COLO829 (cell line): ENCODE data around the gene PYROXD2.
A peak's percentile ranks its signal among the peaks of the same experiment; 100 is the strongest.

ENCODE experiments used
- DNase-seq: peaks from one replicate; pipeline ENCODE4 v3.0.0; 2012; ENCODE audit warnings: low spot score

The PYROXD2 gene

GRCh38 chr10:98433881-98434732, 19.1 kb upstream of the PYROXD2 start:
- DNase-seq, result no peak

DNA sequence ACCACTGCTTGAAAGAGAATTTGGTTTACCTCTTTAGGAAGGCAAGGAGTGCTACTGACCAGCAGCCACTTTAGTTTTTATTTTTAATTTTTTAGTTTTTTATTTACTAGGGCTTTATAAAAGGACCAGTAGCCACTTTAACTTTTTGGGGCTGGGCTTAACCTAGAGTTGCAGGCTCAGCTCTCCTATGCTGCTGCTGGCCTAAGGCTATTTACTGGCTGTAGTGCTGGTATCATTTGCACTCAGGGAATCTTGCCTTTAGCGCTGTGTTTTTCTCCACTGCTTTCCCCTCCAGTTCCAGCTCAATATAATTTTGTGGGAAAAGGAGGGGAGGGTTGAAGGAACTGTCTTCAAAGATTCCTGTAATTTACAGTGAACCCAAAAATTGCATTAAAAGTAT, 18.4 kb upstream of the PYROXD2 start:
- DNase-seq, result no peak

DNA sequence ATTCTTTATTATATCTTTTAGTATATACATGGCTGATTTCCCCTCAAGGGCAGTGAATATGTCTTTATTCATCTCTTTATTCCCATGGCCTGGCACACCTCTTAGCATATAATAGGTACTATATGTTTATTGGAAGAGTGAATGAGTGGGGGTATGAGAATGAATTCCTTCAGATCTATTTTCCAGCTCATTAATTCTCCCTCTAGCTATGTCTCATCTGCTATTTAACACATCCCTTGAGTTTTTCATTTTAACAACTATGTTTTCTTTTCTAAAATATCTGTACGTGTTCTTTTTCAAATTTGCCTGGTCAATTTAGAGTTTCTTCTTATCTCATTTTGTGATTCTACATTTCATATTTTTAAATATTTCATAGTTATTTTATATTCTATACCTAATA, 17.3 kb upstream of the PYROXD2 start:
- no peak for DNase-seq

DNA sequence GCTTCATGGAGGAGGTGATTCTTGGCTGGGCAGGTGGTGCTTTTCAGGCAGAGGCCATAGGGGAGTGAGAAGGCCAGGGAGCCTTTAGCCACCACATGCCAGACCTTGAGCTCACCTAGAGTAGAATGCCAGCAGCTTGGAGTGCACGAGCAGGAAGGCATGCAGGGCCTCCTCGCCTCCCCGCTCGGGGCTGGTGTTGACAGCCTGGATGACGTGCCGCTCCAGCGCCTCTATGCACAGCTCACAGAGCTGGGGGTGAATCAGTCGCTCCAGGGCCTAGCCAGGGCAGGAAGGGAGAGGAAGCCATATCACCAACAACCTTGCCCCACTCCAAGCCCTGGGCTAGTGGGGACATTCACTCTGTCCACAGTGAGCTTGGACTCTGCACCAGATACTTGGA, 16.0 kb upstream of the PYROXD2 start:
- DNase-seq, result no peak

DNA sequence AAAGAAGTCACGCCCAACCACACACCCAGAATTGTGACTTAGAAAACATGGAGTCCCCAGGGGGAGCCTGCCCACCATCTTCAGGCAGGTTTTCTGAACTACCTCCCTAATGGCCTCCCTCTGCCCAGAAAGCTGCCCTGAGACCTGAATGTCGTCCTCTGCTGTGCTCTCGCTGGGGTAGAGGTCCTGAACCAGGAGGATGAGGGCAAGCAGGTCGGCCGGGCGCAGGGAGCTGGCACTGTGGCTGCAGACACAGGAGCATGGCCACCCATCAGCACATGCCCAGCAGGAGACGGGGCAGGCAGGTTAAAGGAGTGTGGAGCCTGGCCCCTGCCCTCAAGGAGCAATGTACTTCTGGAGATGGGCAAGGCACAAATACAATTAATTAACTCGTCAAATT, 15.4 kb upstream of the PYROXD2 start:
- no peak for DNase-seq

GRCh38 chr10:98429320-98430072, 14.5 kb upstream of the PYROXD2 start:
- DNase-seq, result no peak

DNA sequence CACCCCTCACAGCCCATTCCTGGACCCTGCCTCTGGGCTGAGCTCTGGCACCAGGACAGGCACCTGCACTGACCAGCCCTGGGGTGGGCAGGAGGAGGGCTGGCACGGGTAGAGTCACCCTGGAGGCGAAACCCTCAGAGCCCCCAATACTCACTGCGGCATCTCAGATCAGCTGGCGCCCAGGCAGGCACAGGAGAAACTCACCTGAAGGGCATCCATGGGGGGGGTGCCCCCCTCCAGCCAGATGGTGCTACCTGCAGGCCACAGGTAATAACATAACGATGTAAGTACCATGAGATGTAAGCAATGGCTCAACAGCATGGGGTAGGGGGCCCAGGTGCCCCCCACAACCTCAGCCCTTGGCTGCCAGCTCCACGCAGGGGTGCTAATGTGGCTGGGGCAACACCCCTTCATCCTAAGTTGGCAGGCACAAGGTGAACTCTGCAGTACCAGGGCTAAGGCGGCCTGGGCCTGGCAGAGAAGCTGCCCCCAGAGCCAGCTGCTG, 12.1 kb upstream of the PYROXD2 start:
- DNase-seq, result no peak

DNA sequence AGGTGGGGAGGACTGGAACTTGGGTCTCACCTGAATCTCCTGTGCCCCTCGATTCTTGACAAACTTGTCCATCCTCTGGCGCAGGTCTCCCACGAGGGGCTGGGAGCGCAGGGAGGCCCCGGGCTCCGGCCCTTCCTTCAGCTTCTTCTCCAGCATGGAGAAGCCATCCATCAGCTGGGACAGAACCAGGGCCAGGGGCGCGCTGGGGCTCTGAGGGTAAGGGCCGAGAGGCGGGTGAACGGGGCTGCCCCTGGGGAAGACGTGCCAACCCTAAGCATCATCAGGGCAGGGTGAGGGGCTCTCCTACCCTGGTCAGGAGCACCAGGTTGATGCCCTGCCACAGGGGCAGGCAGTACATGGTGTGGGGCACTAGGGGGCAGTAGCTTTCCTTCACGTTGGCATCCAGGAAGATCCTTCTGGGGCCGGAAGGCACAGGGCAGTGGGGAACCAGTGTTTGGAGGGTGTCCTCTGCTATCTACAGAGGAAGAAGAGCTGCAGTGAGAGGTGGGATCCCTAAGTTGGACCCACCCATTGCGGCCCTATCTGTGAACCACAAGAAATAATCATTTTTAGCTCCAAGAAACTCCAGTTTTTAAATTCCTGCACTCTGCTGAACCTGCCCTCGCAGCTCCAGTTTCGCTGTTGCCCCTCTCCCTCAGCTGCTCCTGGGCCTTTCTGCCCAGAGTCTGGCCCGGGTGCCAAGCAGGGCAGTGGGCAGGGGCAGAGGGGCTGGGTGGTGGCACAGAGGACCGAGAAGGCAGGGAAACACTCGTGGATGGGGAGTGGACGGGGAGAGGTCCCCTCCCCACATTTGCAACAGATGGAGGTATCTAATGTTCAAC, 10.8 kb upstream of the PYROXD2 start:
- DNase-seq, result peak; percentile 40

DNA sequence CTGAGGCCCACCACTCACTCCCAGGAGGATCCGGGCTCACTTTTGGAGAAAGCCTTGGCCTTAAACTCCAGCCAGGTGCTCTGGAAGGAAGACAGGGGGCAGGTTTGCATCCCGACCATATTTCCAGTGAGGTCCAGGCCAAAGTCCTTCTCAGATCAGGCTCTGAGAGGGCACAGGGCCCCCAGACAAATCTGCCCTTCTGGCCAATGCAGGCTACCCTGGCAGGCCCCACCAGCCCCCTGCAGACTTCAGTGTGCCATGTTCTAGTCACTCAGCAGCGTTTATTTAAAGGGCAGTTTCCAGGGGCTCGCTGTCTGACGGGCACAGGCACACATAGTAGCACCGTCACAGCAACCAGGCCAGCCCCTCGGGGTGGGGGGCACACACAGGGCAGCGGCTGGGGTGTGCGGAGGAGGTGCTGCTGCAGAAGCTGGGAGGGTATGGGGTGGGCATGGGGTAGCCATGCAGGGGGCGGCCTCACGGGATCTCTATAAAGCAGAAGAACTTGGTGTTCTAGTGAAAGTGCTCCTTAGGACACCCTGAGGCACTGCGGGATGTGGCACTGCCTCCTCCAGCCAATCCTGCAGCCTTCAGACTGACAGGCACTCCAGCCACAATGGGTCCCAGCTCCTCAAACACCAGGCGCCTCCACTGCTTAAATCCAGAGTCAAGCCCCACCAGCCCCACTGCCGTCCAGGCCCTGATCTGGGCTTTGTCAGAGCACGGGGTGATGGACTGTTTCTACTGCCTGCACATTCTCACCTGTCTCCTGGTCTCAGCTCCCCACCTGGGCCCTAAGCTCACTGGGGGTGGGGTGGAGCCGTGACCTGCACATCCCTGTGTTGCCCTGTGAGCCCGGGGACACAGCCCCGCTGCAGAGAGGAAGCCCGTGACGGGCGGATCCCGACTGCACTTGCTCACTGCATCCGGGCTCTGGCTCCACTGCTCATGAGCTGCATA, 9.6 kb upstream of the PYROXD2 start:
- no peak for DNase-seq

GRCh38 chr10:98423691-98424120, 8.7 kb upstream of the PYROXD2 start:
- no peak for DNase-seq

GRCh38 chr10:98422182-98422581, 7.2 kb upstream of the PYROXD2 start:
- no peak for DNase-seq

DNA sequence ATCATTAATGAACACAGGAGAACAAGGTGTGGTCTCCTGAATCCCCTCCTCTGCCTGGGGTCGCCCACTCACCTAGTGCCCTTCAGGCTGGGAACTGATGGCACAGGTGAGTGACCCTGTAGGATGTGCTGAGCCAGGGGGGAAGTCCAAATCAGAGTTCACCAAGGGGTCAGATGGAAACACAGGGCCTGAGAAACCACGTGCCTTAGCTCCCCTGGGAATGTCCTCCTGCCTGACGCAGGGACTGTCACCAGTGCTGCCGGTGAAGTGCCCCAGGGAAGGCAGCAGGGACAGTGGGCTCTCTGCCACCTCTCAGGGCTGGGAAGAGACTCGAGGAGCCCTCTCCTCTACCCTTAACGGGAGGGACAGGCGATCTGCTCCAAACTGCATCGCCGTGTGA, 5.8 kb upstream of the PYROXD2 start:
- no peak for DNase-seq

DNA sequence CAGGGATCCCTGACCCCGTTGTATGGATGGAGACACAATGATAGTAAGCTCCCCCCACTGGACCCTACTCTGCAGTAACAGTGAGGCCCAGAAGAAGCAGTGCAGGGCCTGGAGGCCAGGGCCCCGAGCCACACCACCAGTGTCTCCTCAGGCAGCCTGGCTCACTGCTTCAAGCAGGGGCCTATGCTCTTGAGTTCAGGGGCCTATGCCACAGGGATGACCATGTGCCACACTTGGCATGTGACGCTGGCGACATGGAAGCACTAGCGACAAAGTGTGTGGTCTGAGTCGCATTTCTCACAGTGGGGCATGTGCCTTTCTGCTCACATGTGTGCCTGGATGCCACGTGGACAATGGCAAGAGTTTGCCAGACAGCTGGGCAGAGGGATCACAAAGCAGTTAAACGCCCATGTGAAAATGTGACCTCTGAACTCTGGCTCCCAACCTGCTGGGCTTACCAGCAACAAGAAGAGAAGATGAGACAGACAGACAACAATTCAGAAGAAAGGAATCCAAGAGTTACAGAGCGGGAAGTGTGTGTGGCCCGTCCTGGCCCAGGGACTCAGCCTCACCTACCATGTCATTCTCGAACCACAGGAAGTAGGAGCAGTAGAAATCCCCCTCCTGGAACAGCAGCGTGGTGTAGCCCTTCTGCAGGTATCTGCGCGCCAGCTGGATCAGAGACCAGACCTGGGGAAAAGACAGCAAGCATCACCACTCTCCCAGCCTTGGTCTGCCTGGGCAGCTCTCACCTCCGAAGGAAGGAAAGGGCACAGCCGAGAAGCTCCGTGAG, 4.7 kb upstream of the PYROXD2 start:
- no peak for DNase-seq

GRCh38 chr10:98418665-98419468, 3.9 kb upstream of the PYROXD2 start:
- no peak for DNase-seq

DNA sequence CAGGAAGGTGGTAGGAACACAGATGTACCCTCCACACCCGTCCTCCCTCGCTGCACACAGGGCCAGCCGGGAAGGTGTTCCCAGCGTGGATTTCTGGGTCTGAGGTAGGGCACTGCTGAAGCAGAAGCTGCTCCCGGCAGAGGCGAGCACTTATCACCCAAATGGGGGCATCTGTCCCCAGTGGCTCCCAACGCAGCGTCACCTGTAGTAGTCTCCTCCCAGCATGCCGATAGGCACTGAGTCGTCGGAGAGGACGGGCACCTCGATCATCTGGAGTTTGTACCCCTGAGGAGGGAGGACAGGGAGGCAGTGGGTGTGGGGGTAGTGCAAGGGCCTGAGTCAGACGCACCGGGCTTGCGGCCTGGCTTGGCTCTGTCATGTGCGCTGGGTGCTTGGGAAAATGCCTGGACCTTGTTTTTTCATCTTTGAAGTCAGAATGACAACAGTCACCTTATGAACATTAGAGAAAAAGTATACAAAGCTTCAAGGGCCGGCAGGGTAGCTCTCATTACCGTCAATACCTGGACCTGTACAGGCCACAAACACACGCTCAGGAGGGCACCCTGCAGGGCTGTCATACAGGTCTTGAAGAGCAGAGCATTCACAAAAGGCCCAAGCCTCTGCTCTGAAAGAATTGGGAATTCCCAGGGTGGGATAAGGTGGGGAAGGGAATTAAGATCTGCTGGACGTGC, 3.1 kb upstream of the PYROXD2 start:
- DNase-seq, result no peak

- DNase-seq, result no peak
Measured at GRCh38 chr10:98417481-98417959, 2.5 kb upstream of the PYROXD2 start.

GRCh38 chr10:98416606-98417388, 1.8 kb upstream of the PYROXD2 start:
- no peak for DNase-seq

- DNase-seq, result peak; percentile 30
Measured at GRCh38 chr10:98415731-98416119, 743 bp upstream of the PYROXD2 start.
